ENCODE results near the gene GLIS2.
"Not testable (repeated sequence)": the region's sequence is repeated elsewhere in the genome, so short reads cannot be mapped to it uniquely, and the experiment has no call there.

Gene GLIS2

DNA sequence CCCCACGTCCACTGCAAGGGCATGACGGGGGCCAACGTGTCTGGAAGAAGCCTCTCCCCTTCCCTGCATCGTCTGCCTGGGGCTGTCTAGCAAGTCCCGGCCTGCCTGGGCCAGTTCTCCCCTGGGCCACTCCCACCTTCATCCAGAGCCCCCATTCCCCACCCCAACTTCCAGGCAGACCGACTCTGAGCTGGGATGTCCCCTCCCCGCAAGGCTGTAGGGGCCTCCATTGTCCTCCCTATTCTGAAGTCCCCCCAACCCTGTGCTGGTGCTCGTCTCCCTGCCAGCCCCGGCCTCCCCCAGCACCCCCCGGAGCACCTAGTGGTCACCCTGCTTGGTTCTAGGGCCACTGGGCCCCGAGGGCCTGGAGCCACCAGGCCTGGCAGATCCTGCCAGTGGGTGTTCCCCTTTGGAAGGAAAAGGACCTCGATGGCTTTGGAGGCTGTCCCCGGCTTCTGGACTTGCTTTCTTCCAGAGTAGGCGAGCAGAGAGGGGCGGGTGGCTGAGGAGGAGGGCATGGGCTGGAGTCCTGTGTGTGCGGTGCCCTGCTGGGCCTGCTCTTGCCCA lies 4.8 kb downstream of the GLIS2 start:
- no peak for DNase-seq (ENCODE audit: low read depth)

DNA sequence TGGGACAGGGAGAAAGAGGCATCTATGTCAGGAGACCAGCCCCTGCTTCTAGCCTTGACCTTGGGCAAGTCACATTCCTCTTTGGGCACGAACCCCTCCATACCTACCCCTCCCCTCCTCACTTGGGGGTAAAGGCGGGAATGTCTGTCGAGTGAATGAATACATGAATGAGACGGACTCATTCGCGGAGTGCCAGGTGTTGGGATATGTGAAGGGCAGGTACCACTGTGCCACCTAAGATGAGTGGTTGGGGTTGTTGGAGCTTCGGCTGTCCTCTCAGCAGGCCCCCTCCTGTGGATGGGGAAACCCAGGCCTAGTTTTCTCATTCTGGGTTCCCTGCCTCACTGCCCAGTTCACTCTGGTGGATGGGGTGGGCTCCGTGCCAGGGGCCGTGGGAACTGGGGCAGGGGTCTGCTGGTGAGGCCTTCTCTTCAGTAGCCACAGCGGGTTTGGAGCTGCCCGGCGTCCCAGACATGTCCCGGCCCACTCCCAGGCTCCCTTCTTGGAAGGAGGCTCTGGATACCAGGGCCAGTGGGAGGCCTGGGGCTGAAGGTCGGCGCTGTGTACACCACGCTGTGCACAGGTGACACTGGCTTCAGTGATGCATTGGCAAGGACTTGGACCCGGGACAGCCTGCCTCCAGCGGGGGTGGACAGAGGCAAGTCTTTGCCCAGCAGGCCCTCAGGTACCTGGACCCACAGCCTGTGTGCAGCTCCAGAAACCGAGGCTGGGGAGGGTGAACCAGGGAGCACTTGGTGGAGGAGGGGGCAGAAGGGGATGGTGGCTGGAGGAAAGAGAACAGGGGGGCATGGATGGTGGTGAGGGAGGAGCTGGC lies 5.6 kb downstream of the GLIS2 start:
- DNase-seq (ENCODE audit: low read depth): no peak

DNA sequence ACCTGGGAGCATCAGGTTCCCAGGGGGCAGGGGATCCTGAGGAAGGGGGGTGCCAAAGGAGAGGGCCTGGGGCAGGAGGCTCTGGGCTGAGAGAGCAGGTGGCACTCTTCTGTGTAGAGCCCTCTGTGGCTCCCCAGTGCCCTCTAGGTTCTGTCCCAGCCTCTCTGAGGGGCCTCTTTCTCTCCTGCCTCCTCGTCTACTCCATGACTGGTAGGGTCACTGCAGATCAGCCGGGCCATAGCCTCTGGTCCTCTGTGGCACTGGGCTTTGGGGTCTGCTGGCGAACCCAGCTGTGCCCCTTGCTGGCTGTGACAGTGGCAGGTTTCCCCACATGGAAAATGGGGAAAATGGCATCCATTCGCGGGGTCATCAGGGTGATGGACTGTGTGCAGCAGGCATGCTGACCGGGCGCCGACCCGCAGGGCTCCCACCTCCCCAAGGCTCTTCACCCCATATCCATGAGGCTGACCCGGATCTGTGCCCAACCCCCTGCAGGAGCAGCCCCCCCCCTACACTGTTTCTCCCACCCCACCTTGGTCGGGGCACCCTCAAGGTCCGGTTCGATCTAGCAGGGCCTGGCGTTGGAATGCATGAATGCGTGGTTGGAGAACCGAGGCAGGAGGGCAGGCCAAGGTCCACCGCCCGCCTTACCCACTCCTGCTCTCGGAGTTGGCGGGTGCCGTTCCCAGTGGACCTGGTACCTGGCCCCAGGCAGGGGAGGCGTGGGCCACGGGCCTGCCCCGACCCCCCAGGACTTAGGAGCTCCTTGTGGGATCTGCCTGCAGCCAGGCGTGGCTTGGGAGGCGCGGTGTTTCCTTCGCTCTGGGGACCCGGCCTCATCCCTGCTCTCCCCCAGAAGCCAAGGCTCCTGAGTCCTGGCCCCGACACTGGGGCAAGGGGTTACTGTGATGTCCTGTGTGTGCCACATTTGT lies 6.5 kb downstream of the GLIS2 start:
- no peak for DNase-seq (ENCODE audit: low read depth)

DNA sequence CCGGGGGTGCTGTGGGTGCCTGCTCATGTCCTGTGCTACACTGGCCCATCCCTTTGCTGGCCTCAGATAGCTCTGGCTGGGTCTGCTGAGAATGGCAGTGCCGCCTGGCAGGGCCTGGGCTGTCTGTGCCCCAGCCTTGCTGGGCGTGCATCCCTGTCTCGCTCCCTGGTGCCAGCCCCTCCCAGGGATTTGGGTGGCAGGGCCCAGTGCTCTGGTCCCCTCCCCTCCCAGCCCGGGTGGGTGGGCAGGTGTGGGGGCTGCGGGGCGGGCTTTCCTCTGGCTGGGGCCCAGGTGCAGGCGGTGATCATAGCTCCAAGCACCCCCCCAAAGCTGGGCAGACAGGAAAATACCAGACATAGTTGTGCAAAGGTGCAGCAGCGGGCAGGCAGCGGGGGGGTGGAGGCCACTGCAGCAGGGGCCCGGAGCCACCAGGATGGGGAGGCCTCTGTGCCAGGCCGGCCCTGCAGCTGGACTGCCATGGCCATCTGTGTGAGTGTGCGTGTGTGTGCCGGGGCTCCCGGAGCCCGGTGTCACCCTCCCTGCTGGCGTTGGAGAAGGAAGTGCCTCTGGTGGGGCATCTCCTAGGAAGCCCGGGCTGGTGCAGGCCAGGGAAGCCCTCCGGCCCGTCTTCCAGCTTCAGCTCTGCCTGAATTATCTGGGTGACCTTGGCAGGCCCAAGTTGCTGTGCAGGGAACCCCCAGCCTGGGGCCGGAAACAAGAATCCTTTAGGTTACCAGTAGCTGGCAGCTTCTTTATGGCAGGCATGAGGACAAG lies 7.4 kb downstream of the GLIS2 start:
- DNase-seq (ENCODE audit: low read depth): no peak

DNA sequence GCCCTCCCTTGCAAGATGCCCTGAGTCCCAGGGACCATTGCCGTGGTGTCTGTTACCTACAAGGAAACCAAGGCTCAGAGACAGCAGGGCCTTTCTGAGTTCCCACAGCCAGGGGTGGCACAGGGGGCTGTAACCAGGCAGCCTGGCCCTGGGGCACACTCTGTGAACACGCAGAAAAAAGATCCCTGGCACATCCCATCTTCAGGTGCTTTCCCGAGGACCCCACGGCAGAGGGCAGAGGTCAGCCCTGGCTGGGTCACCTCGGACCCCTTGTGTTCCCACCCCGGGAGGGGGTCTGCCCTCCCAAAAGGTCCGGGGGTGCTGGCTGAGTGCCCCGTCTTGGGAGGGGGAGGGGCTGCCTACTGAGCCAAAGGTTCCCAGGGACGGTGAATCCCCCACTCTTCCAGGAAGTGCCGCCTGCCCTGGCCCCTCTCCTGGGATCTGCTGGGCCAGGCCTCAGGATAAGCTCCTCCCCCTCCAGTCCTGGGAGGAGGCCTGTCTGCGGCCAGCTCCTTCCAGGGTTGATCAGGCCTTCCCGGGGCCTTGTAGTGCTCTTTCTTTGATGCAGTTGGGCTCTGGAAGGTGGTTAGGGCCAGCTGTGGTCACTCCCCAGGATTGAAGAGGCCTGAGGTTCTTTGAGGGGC lies 8.1 kb downstream of the GLIS2 start:
- no peak for DNase-seq (ENCODE audit: low read depth)

DNA sequence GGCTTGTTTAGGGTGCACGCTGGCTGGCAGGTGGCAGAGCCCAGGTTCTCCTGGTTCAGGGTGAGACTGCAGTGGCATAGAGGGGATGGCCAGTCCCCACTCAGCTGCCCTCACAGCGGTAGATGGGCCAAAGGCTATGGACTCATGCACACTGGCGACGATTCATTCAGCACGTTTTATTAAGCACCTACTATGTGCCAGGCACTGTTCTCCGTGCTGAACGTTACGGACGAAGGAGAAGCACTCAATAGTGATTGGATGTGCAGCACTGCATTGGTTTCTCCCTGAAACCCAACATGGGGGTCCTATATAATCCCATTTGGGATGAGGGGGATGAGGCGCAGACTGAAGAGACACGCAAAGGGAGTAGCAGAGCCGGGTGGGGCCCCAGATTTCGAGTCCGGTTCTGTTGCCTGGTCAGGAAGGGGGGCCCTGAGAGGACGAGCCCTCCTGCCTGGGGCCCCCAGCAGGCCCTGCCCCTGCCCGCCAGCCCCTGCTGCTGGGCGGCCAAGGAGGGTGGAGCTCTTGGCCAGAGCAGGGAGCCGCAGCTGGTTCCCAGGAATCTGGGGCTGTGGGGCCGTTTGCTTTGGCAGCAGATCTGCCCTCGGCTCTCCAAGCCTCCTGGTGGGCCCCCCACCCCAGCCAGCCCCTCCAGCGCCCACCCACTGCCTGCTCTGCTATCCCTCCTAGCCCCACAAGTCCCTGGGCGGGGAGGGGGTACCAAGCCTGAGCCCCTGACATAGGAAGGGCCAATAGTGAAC lies 8.8 kb downstream of the GLIS2 start:
- no peak for DNase-seq (ENCODE audit: low read depth)

DNA sequence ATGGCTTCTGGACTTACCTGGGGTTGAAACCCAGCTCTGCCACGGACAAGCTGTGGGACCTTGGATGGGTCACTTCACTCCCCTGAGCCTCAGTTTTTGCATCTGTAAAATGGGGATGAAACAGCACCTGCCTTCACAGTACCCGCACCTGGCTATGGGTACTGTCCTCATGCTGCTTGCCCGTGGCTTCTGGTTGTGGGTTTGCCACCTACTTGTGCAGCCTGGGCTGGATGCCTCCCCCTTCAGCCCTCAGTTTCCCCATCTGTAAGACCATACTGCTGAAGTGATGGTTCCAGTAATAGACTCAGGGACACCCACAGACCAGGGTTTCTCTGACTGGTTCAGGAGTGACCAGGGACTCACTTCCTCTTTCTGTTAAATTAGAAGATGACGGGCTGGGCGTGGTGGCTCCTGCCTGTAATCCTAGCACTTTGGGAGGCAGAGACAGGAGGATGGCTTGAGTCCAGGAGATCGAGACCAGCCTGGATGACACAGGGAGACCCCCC lies 9.4 kb downstream of the GLIS2 start:
- no peak for DNase-seq (ENCODE audit: low read depth)

DNA sequence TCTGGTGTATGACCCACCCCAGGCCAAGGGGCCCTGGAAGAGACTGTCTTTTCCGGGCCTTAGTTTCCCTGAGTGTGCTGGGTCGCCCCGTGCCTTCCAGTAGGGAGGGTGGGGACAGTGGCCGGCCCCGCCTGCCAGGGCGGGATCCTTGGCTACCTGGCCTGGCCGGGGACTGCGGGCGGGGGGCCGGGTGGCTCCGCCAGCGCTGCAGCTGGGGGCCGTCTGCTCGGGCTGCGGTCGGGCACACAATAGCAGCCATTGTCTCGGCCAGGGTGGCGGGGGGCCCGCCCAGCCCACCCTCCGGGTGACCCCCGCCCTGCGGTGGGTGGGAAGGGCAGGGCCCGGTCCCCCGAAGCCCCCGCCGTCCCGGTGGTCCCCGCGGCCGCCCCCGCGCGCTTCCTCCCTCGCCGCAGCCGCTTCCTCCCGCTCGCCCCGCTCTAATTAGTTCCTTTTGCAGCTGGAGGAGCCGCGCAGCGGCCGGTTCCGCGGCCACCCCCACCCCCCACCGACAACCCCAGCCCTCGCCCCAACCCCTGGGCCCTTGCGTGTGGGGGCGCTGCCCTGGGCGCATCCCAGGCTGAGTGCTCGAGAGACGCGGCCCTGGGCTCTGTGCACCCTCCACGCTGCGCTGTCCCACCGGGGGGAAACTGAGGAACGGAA lies 11.6 kb downstream of the GLIS2 start:
- no peak for DNase-seq (ENCODE audit: low read depth)

DNA sequence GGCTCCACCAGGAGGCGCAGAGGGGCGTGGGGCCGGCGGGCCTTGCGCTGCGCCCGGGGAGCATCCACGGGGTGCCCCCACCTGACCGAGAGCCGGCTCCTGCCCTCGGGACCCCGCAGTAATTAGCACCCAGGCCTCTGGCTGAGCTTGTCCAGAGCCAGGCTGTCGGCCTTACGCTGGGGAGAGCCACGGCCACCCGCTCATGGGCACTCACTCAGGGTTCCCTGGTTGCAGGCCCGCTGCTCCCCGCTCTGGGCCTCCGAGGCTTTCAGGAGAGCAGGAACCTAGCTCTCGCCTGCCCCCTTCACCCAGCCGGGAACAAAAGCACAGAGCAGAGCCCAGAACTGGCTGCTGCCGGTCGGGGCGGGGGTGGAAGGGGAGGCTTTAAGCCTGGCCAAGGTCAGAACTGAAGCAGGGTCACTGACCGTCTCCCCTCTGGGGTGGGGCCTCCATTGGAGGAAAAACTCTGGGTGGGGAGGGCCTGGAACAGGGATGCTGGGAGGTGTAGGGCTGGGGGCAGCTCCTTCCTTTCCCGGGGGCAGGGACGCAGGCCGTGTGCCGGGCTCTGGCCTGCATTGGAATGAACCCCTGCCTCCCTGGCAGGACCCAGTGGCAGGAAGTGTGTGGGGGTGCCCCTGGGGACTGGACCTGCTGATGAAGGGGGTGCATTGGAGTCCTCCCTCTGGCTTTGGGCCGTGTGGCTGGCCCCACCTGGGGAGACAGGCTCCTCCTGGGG lies 12.3 kb downstream of the GLIS2 start:
- no peak for DNase-seq (ENCODE audit: low read depth)

DNA sequence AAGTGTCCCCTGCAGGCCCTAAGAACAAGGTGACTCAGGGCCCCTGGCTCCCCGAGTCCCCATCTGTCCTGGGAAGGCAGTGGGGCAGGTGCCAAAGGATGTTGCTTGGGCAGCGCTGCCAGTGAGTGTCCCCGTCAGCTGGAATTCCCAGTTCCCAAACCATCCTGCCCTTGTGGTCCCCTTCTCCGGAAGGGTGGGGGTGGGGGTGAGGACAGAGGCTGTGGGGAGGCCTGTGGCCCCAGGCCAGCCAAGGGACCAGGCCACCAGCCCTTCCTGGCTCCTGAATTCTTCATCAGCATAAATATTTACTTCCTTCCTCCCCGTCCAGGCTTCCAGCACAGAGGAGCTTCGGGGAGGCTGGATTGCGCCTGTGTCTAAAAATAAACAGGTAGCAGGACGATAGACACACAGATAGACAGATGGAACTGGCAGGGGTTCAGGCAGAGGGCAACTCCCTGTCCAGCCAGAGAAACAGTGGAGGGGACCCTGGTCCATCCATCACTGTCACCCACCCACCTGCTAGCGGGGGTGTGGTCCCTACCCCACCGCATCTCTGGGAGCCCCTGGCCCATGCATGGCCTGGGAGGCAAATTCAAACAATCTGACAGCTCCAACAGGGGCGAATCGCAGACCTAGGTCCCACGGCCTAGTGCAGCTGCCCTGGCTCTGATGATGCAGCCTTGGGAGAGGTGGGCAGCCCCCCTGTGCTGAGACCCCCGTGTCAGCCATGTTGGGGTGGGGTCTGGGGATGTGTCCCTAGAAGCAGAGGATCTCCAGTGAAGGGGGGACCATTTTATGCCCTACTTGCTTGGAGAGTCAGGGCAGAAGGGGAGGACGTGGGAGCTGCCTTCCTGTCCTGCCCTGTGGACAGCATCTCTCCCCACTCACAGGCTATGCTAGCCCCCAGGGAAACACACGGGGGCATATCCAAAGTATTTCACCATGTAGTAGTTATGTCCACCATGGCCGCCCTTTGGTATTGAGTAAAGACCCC lies 13.2 kb downstream of the GLIS2 start:
- DNase-seq (ENCODE audit: low read depth): no peak

DNA sequence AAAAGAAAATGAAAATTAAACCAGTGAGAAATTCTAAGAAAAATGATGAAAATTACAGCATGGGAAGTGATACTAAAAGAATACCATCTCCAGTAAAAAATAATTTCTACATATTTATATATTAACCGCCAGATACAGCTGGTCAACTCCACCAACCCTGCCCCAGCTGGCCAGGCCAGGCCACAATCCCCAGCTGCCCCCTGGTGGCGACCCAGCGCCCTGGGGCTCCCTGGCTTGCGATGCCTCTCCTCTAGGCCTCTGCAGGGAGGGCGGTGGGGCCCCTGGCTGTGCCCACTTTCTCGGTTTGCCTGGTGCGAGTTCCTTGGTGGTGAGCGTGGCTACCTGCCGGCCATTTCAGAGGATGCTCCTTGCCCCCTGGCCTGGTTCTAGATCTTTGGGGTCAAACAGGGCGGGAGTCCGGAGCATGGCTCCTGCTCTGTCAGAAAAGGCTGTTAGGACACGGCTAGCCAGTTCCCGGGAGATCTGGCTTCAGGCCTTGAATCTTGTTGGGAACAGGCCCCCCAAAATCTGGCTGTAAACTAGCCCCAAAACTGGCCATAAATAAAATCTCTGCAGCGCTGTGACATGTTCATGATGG lies 14.5 kb downstream of the GLIS2 start:
- DNase-seq (ENCODE audit: low read depth): peak; percentile 46

DNA sequence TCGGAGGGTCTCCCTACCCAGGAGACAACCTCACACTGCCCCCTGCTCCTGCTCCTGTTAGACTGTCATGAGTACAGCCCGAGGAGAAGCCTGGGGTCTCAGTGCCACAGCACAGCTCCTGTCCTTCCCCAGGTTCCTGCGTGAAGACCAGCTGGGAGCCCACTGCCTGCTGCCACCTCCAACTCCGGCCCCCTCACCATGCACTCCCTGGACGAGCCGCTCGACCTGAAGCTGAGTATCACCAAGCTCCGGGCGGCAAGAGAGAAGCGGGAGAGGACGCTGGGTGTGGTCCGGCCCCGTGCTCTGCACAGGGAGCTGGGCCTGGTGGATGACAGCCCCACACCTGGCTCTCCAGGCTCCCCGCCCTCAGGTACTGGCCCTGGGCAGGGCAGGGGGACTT lies 16.2 kb downstream of the GLIS2 start:
- DNase-seq (ENCODE audit: low read depth): no peak

DNA sequence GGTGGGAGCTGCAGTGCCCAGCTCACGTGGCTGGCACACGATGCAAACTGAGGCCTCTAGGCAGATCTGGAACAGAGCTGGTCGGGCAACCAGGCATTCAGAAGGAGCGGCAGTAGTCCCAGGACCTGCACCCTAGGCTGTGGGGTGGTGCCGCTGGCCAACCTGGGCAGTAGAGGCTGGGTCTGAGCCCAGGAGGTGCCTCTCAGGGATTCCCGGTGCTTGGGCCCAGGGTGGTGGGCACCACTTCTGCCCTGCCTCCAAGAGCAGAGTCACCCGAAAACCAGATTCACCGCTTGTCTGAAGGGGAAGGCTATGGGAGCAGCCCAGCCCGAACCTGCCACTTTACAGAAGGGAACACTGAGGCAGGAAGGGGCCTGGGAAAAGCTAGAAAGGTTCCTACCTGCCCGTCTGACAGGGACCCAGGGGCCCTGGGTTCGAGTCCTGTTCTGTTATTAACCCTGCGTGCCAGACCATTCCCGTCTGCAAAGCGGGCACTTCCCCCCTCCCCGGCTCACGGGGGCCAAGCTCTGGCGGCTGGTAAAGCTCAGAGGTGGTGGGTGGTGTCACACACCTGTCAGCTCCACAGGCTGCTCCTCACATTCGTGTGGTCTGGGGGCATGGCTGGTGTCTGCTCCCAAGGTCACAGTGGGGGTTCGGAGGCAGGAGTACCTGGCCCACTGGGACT lies 16.9 kb downstream of the GLIS2 start:
- no peak for DNase-seq (ENCODE audit: low read depth)

DNA sequence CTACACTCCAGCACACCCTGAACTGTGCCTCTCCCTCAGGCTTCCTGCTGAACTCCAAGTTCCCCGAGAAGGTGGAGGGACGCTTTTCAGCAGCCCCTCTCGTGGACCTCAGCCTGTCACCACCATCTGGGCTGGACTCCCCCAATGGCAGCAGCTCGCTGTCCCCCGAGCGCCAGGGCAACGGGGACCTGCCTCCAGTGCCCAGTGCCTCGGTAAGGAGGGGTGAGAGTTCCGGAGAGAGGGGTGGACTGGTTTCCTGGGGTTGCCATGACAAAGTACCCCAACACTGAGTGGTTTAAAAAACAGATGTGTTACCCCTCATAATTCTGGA lies 17.4 kb downstream of the GLIS2 start:
- no peak for DNase-seq (ENCODE audit: low read depth)

DNA sequence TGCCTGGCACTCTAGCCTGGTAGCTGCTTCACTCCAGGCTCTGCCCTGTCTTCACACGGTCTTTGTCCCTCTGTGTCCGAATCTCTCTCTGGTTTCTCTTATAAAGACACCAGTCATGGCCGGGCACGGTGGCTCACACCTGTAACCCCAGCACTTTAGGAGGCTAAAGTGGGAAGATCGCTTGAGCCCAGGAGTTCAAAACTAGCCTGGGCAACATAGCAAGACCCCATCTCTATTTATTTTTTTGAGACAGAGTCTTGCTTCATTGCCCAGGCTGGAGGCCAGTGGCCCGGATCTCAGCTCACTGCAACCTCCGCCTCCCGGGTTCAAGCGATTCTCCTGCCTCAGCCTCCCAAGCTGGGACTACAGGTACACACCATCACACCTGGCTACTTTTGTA lies 17.8 kb downstream of the GLIS2 start:
- not testable (repeated sequence) for DNase-seq (ENCODE audit: low read depth)

DNA sequence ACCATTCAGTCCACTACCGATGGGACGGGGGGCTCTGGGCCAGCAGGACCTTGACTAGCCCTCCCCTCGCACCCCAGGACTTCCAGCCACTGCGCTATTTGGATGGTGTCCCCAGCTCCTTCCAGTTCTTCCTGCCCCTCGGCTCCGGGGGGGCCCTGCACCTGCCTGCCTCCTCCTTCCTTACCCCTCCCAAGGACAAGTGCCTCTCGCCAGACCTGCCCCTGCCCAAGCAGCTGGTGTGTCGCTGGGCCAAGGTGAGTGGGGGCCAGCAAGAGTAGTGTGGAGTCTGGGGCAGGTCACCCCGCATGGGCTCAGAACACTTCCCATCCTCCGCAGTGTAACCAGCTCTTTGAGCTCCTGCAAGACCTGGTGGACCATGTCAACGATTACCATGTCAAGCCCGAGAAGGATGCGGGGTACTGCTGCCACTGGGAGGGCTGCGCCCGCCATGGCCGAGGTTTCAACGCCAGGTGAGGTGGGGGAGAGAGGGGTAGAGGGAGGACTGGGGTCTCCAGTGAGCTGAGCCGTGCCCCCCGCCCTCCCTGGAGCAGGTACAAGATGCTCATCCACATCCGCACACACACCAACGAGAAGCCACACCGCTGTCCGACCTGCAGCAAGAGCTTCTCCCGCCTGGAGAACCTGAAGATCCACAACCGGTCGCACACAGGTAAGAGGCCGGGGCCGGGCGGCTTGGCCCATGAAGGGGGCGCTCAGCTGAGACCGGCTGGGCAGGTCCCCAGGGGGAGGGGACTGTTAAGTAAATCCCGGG lies 19.0 kb downstream of the GLIS2 start:
- no peak for DNase-seq (ENCODE audit: low read depth)
